WTC11 (cell line): Measurements from ENCODE around the gene RIOX2. TPM values are rescaled to one million over a fixed set of nuclear protein-coding genes. Genes with fewer than 3 reads are reported as not detected.

Source experiments
- ATAC-seq: fragments of 200-7000 bp; cut with Tn5 transposase; 2 replicates; pipeline ENCODE4 v1.10.0; 2021; ENCODE audit warnings: mild to moderate bottlenecking, moderate library complexity
- CTCF ChIA-PET: fragments of 300-600 bp; sonication (Branson Sonifier 250); formaldehyde crosslinking; loops from one replicate; lab custom pipeline; 2021; ENCODE audit warnings: antibody characterized with exemption; lab: Charles Lee
- POLR2A ChIA-PET: fragments of 350-600 bp; sonication (Branson Sonifier 250); formaldehyde crosslinking; loops from one replicate; lab custom pipeline; 2021; ENCODE audit warnings: antibody characterized with exemption; lab: Charles Lee
- DNase-seq: peaks from one replicate; pipeline ENCODE4 v3.0.0; 2021; ENCODE audit warnings: low spot score
- H3K27ac Mint-ChIP-seq: 2 replicates; pipeline ENCODE4 v1.8.0; 2021; ENCODE audit warnings: mixed read lengths
- H3K27me3 Mint-ChIP-seq: 2 replicates; pipeline ENCODE4 v1.8.0; 2021; ENCODE audit warnings: low read depth, mild to moderate bottlenecking, moderate library complexity, mixed read lengths
- H3K36me3 Mint-ChIP-seq: 2 replicates; pipeline ENCODE4 v1.8.0; 2021; ENCODE audit warnings: mixed read lengths
- H3K4me1 Mint-ChIP-seq: 2 replicates; pipeline ENCODE4 v1.8.0; 2022; ENCODE audit warnings: mixed read lengths
- H3K4me3 Mint-ChIP-seq: 2 replicates; pipeline ENCODE4 v1.8.0; 2021; ENCODE audit warnings: mild to moderate bottlenecking, moderate library complexity, mixed read lengths
- H3K9me3 Mint-ChIP-seq: 2 replicates; pipeline ENCODE4 v1.8.0; 2021; ENCODE audit warnings: mixed read lengths
- AR ChIP-seq: fragments of 250-450 bp; sonication (Bioruptor Pico); IDR thresholded peaks from 2 replicates; pipeline ENCODE4 v1.9.0; 2021; ENCODE audit warnings: mild to moderate bottlenecking
- CDX4 ChIP-seq: fragments of 250-450 bp; sonication (Bioruptor Pico); IDR thresholded peaks from 2 replicates; pipeline ENCODE4 v1.9.0; 2021; ENCODE audit warnings: moderate library complexity, mild to moderate bottlenecking, inconsistent platforms, borderline replicate concordance
- CREB1 ChIP-seq: sonication (generic); formaldehyde crosslinking; IDR thresholded peaks from 2 replicates; pipeline ENCODE4 v1.8.0; 2023; ENCODE audit warnings: mild to moderate bottlenecking, missing genetic modification reagents
- CREM ChIP-seq: sonication (generic); formaldehyde crosslinking; IDR thresholded peaks from 2 replicates; pipeline ENCODE4 v1.8.1; 2022; ENCODE audit warnings: mild to moderate bottlenecking, missing genetic modification reagents, moderate library complexity
- E2F1 ChIP-seq: sonication (generic); formaldehyde crosslinking; IDR thresholded peaks from 2 replicates; pipeline ENCODE4 v1.8.0; 2022; ENCODE audit warnings: mild to moderate bottlenecking, missing genetic modification reagents
- E2F4 ChIP-seq: sonication (generic); formaldehyde crosslinking; IDR thresholded peaks from 2 replicates; pipeline ENCODE4 v1.8.1; 2022; ENCODE audit warnings: low read depth, mild to moderate bottlenecking, moderate library complexity, missing genetic modification reagents, borderline replicate concordance
- HMGA2 ChIP-seq: fragments of 250-450 bp; sonication (Bioruptor Pico); IDR thresholded peaks from 2 replicates; pipeline ENCODE4 v1.4.0; 2021; ENCODE audit warnings: mild to moderate bottlenecking, moderate library complexity
- IRF1 ChIP-seq: sonication (generic); formaldehyde crosslinking; IDR thresholded peaks from 2 replicates; pipeline ENCODE4 v1.8.0; 2023; ENCODE audit warnings: missing genetic modification reagents
- MAX ChIP-seq: sonication (generic); formaldehyde crosslinking; IDR thresholded peaks from 2 replicates; pipeline ENCODE4 v1.8.0; 2022; ENCODE audit warnings: mild to moderate bottlenecking, missing genetic modification reagents
- MLX ChIP-seq: sonication (generic); formaldehyde crosslinking; IDR thresholded peaks from 2 replicates; pipeline ENCODE4 v1.8.1; 2023; ENCODE audit warnings: mild to moderate bottlenecking, missing genetic modification reagents, moderate library complexity
- OVOL2 ChIP-seq: fragments of 250-450 bp; sonication (Bioruptor Pico); IDR thresholded peaks from 2 replicates; pipeline ENCODE4 v1.9.0; 2021; ENCODE audit warnings: mild to moderate bottlenecking, borderline replicate concordance
- PRDM15 ChIP-seq: sonication (generic); formaldehyde crosslinking; IDR thresholded peaks from 2 replicates; pipeline ENCODE4 v1.8.0; 2022; ENCODE audit warnings: missing genetic modification reagents
- SOX15 ChIP-seq: fragments of 250-450 bp; sonication (Bioruptor Pico); IDR thresholded peaks from 2 replicates; pipeline ENCODE4 v1.9.0; 2021; ENCODE audit warnings: mild to moderate bottlenecking
- SP1 ChIP-seq: sonication (generic); formaldehyde crosslinking; conservative IDR thresholded peaks from 2 replicates; pipeline ENCODE4 v1.8.1; 2022; ENCODE audit warnings: missing genetic modification reagents
- ZNF219 ChIP-seq: sonication (generic); formaldehyde crosslinking; IDR thresholded peaks from 2 replicates; pipeline ENCODE4 v1.8.0; 2023; ENCODE audit warnings: missing genetic modification reagents, mild to moderate bottlenecking, borderline replicate concordance
- ZNF317 ChIP-seq: sonication (generic); formaldehyde crosslinking; IDR thresholded peaks from 2 replicates; pipeline ENCODE4 v1.8.1; 2023; ENCODE audit warnings: low read depth, mild to moderate bottlenecking, moderate library complexity, missing genetic modification reagents, borderline replicate concordance
- ZNF423 ChIP-seq: fragments of 250-450 bp; sonication (Bioruptor Pico); IDR thresholded peaks from 2 replicates; pipeline ENCODE4 v2.1.2; 2022; ENCODE audit warnings: mild to moderate bottlenecking, moderate library complexity
- ZNF425 ChIP-seq: fragments of 250-450 bp; sonication (Bioruptor Pico); conservative IDR thresholded peaks from 2 replicates; pipeline ENCODE4 v1.9.0; 2021; ENCODE audit warnings: mild to moderate bottlenecking
- ZNF671 ChIP-seq: fragments of 250-450 bp; sonication (Bioruptor Pico); IDR thresholded peaks from 2 replicates; pipeline ENCODE4 v1.8.0; 2021; ENCODE audit warnings: mild to moderate bottlenecking
- total RNA-seq: library from RNA; stranded (reverse); gene quantifications from 3 replicates; pipeline ENCODE4 v1.2.3, GENCODE V29; 2021

RIOX2 gene
- total RNA-seq, 1 experiment from 2014 or later, result 11.0 TPM

GRCh38 chr3:97981886-97982285 lies 9.7 kb upstream of the RIOX2 start (continued):
- no peak for TF ChIP-seq AR (CRISPR knock-in tag)
- TF ChIP-seq ZNF671, result no peak
- TF ChIP-seq CREB1, result no peak
- no peak for TF ChIP-seq ZNF317
- no peak for TF ChIP-seq MLX (CRISPR knock-in tag)
- TF ChIP-seq ZNF423 (CRISPR knock-in tag), result no peak
- TF ChIP-seq PRDM15 (CRISPR knock-in tag), result no peak
- no peak for TF ChIP-seq ZNF219 (CRISPR knock-in tag)
- no peak for TF ChIP-seq E2F1 (CRISPR knock-in tag)
- TF ChIP-seq SP1 (CRISPR knock-in tag), result no peak
- TF ChIP-seq, all 79 proteins: peak for 0

- no peak overlapping the region for H3K27ac Mint-ChIP-seq
- ATAC-seq (peak; percentile 95), DNase-seq (peak; percentile 34)
- ChIA-PET POLR2A (no interaction called here), CTCF (no interaction called here)
- H3K27me3 Mint-ChIP-seq, result no peaks in the 10 kb centered on the region
- H3K9me3 Mint-ChIP-seq, result no peaks in the 10 kb centered on the region
- 0 out of 2 replicates have a peak, but pooled peaks cover 16% of the 10 kb centered on the region for H3K4me1 Mint-ChIP-seq
- no peaks in the 10 kb centered on the region for H3K36me3 Mint-ChIP-seq
- peak; percentile 25; the same call in 1 of the 2 replicates for TF ChIP-seq MAX (CRISPR knock-in tag)
- no peak for TF ChIP-seq E2F4 (CRISPR knock-in tag)
- no peak for TF ChIP-seq SOX15
- no peak overlapping the region for H3K4me3 Mint-ChIP-seq
These were observed 7.4 kb upstream of the RIOX2 start for GRCh38 chr3:97979610-97980009.

GRCh38 chr3:97975466-97975865 lies 3.2 kb upstream of the RIOX2 start:
- Mint-ChIP-seq H3K4me1 (peaks cover 28% of the 10 kb centered on the region), H3K27ac (no peak overlapping the region), H3K36me3 (no peaks in the 10 kb centered on the region), H3K27me3 (peaks cover 21% of the 10 kb centered on the region), H3K9me3 (no peaks in the 10 kb centered on the region), H3K4me3 (no peak overlapping the region)
- DNase-seq (no peak), ATAC-seq (no peak)
- ChIA-PET CTCF (no interaction called here), POLR2A (no interaction called here)
- TF ChIP-seq CDX4 (CRISPR knock-in tag) (no peak), CREM (CRISPR knock-in tag) (no peak), ZNF425 (CRISPR knock-in tag) (no peak), OVOL2 (CRISPR knock-in tag) (no peak), HMGA2 (no peak), IRF1 (CRISPR knock-in tag) (no peak)
